NCI-H146 treated with DMSO at 0.1 percent for 48 hours (cell line): Measurements from ENCODE around the gene ERP44.
"Not testable (repeated sequence)": the region's sequence is repeated elsewhere in the genome, so short reads cannot be mapped to it uniquely, and the experiment has no call there.

Source experiments
- DNase-seq: peaks from one replicate; lab custom pipeline; 2025; ENCODE audit not compliant: unreplicated experiment; lab: John Stamatoyannopoulos, UW

ERP44 gene

GRCh38 chr9:100019541-100019940 is 79.3 kb downstream of the ERP44 start:
- no peak for DNase-seq

- no peak for DNase-seq
Observed at GRCh38 chr9:100014846-100015245, 84.0 kb downstream of the ERP44 start.

GRCh38 chr9:100013573-100013972 is 85.2 kb downstream of the ERP44 start:
- no peak for DNase-seq

GRCh38 chr9:100012279-100012678 is 86.5 kb downstream of the ERP44 start:
- DNase-seq: no peak

GRCh38 chr9:100011062-100011681 is 87.6 kb downstream of the ERP44 start:
- DNase-seq: peak; percentile 56

- DNase-seq: no peak
Observed at GRCh38 chr9:99999797-100000196, 99.0 kb downstream of the ERP44 start.

- no peak for DNase-seq
Observed at GRCh38 chr9:99998866-99999265, 99.9 kb downstream of the ERP44 start.

- DNase-seq: no peak
Observed at GRCh38 chr9:99998266-99998665, 100.5 kb downstream of the ERP44 start.

GRCh38 chr9:99990508-99990907 is 108.3 kb downstream of the ERP44 start:
- DNase-seq: not testable (repeated sequence)

- peak; percentile 53 for DNase-seq
Observed at GRCh38 chr9:99986642-99987041, 112.2 kb downstream of the ERP44 start.

- no peak for DNase-seq
Observed at GRCh38 chr9:99980598-99980997, 118.2 kb downstream of the ERP44 start.

- DNase-seq: no peak
Observed at GRCh38 chr9:99978221-99978620, 120.6 kb downstream of the ERP44 start.

GRCh38 chr9:99977033-99977792 is 121.6 kb downstream of the ERP44 start:
- DNase-seq: no peak

GRCh38 chr9:99973455-99973854 is 125.3 kb downstream of the ERP44 start:
- no peak for DNase-seq

- no peak for DNase-seq
Observed at GRCh38 chr9:99971410-99971809, 127.4 kb downstream of the ERP44 start.

- DNase-seq: no peak
Observed at GRCh38 chr9:99970481-99970880, 128.3 kb downstream of the ERP44 start.

GRCh38 chr9:99967457-99967856 is 131.3 kb downstream of the ERP44 start:
- no peak for DNase-seq

- no peak for DNase-seq
Observed at GRCh38 chr9:99966716-99967115, 132.1 kb downstream of the ERP44 start.

GRCh38 chr9:99966001-99966400 is 132.8 kb downstream of the ERP44 start:
- DNase-seq: no peak

GRCh38 chr9:99964336-99964735 is 134.5 kb downstream of the ERP44 start:
- no peak for DNase-seq

- DNase-seq: no peak
Observed at GRCh38 chr9:99962680-99963261, 136.0 kb downstream of the ERP44 start.

GRCh38 chr9:99955606-99956005 is 143.2 kb downstream of the ERP44 start:
- DNase-seq: no peak
